Thyroid gland (tissue), 4 donors: ENCODE results near the gene CDCA8.

Experiments
- CTCF ChIP-seq, 6 experiments: fragments of 200-600 bp in 3 of 6; fragments of 450-650 bp in 3 of 6; sonication (generic) in 3 of 6; IDR thresholded peaks; one replicate each; pipeline ENCODE4 v1.5.1; 2016 to 2019; ENCODE audit warnings: antibody characterized with exemption in 6 of 6, mild to moderate bottlenecking in 2 of 6, inconsistent platforms in 1 of 6, moderate library complexity in 1 of 6
- POLR2A ChIP-seq, 2 donors: fragments of 450-650 bp; IDR thresholded peaks; one replicate each; pipeline ENCODE4 v1.6.1; 2017; ENCODE audit warnings: antibody characterized with exemption in 2 of 2, mild to moderate bottlenecking in 2 of 2, moderate library complexity in 1 of 2

- TF ChIP-seq CTCF (IDR thresholded peaks at IDR 0.05): no peak
- no peak for TF ChIP-seq POLR2A (IDR thresholded peaks at IDR 0.05)
Measured at GRCh38 chr1:37663426-37664000, 28.8 kb upstream of the CDCA8 start.
